IPS DF 4.7 (cell line): ENCODE data around the gene LYPD6B.

Experiments
- DNase-seq: peaks from one replicate; pipeline ENCODE4 v3.0.0-alpha.2; 2013; ENCODE audit warnings: low spot score; ENCODE audit errors: extremely low read depth

LYPD6B gene

DNA sequence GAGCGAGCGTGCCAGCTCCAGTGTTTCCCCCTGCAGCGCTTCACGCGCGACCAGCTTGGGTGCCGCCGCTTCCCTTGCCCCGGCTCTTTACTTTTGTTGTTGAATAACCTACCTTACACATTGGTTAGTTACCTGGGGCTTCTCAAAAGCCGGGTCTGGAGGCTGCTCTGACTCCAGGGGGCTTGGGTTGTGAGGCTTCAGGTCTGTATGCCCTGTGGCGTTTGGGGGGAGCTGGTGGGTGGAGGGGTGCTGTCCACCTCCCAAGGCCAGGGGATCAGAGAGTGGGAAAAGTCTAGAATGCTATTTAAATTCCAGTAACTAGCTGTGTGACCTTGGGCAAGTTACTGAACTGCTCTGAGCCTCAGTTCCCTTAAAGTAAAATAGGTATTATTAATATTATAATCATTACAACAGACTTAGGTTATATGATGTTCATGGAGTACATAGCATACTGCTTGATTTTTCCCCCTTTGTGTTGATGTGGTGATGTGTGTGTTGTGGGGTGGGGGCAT is 770 bp downstream of the LYPD6B start:
- DNase-seq, result no peak

DNA sequence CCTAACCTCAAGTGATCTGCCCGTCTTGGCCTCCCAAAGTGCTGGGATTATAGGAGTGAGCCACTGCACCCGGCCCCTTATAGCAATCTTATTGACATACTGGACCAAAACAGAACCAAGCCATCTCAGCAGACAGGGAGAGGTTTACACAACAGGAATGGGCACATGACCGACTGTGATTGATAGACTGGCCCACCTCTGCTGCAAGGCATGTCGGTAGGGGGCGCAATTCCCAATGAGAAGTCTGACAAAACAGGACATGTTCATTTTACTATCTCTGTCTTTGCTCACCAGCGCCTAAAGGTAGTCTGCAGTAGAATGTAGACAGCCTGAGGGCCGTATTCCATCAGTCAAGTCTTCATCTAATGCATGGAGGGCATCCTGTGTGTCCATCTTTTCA is 2.0 kb downstream of the LYPD6B start:
- DNase-seq, result peak; percentile 51

DNA sequence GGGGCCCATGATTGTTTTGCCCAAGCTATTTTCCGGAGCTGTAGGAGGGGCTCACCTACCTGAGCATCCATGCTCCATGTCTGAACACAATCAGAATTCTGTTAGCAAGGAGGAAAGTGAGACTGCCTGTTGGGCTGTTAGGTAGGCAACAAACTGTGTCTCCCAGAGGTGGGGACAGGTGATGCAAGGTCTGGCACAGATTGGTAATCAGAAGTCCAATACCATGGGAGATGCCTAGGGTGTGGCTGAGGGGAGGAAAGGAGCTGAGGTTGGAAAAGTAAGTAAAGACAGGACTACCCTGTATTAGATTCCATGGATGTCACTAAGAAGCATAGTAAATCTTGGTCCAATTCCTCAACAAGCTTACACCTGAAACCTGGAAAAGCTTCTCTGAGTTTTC is 3.0 kb downstream of the LYPD6B start:
- no peak for DNase-seq

DNA sequence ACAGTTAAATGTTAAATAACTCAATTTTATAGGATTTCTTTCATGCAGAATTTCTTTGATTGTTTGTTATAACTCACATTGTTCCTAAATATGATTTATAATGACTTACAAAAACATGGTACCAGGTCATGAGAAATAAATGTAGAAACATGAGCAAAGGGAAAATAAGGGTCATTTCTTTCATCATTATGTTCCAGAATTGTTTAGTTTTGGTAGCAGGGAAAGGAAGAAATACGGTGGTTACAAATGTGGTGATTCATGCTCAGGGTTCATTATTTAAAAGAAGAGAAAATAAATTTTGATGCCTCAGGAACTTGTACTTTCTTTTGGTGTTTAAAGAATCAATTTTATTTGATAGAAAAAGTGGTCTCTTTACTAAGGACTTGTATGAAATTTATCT is 4.4 kb downstream of the LYPD6B start:
- DNase-seq, result no peak

GRCh38 chr2:149044500-149044899 is 6.0 kb downstream of the LYPD6B start:
- no peak for DNase-seq

- DNase-seq, result no peak
Measured at GRCh38 chr2:149047118-149047517, 8.6 kb downstream of the LYPD6B start.

- DNase-seq, result no peak
Measured at GRCh38 chr2:149049142-149049541, 10.6 kb downstream of the LYPD6B start.

DNA sequence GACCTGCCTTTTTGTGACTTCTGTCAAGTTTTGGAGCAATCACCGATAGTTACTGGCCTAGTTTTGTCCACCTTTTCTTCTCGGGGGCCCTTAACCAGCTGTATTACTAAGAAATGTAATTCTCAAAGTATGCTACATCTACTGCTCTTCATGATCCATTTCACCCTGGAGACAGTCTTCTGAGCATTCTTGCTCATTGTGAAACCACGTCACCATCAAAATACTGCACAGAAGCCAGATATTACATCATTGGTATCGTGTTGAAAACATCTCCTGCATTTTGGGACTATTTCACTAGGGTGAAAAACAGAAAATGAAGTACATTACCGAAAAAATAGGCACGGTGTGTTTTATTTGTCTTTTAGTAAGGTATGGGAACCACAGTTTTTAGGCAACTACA is 11.7 kb downstream of the LYPD6B start:
- no peak for DNase-seq

GRCh38 chr2:149055751-149056150 is 17.3 kb downstream of the LYPD6B start:
- no peak for DNase-seq

DNA sequence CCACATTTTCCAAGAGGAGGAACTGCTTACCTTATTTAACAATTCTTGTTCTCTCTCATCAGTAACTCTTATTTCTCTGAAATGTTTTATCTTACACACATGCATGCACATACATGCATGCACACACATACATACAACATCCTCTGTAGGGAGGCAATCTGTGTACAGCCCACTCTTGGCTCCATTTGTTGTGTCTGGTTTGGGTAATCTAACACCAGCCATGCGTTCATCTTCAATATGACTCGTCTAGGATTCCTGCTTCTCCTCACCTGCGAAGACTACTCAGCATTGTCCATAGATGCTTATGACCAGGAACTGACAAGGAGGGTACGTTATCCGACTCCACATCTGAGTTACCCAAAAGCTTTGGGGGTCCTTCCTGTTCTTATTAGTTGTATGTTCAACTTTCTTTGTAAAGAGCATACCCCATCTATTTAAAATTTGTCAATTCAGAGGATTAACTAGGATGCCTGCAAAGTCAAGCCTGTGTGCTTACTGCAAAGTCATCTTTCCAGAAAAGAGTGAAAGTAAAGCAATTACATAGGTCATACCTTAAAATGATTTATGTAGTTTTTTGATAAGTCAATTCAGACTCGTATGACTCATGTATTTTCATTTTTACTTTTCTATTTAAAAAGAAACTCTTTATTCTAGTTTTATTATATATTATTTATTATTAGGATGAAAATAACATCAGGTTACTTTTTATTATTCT is 18.2 kb downstream of the LYPD6B start:
- no peak for DNase-seq

DNA sequence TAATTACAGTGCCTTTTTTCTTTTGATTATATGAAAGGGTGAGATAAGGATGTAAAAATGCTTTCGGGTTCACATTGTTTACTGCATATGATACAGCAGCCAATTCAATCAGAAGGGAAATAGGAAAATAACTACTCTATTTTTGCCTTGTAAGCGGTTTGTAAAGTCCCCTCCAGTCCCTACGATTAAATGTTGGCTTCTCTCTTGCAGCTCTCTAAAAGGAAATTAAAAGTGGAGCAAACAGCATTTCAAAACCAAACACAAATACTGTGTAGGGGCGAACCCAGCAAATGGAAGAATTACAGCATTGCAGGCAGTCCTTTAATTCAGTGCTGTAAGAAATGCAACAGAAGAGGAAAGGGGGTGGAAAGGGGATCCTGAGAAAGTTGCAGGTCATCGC is 18.9 kb downstream of the LYPD6B start:
- DNase-seq, result no peak

DNA sequence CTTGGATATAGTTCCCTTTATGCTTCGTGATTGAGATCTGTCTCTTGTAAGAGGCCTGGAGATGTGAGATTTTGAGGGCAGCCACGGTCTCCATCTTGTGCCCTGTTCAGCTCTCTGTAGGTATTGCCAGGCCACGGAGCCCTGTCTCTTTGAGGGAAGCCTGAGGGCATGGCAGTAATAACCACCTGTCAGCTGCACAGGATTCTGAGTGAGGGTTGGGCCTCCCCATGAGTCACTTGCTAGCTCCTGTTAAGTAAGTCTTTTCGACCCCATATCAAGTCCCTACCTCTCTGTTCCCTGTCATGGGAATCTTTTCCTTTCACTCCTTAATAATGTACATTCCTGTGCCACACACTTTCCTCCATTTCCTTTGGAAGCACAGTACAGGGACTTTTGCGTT is 20.4 kb downstream of the LYPD6B start:
- DNase-seq, result no peak

DNA sequence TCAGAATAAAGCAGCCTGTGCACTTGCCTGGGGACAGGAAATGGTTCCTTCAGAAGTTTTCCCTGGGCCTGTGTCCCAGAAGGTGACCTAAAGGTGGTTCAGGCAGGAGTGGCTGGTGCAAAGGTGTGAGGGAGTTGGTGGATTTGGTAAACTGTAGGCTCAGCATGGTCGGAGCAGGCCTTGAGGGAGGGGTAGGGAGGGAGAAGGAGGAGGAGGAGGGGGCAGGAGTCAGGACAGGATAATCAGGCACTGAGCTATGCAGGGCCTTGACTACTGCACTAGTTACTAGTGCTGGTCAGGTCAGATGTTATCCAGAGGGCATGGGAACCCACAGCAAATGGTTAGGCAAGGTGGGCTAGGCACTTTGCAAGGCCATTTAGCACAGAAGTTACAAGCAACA is 21.3 kb downstream of the LYPD6B start:
- no peak for DNase-seq

- no peak for DNase-seq
Measured at GRCh38 chr2:149061133-149061745, 22.7 kb downstream of the LYPD6B start.

GRCh38 chr2:149062531-149062930 is 24.0 kb downstream of the LYPD6B start:
- DNase-seq, result no peak

DNA sequence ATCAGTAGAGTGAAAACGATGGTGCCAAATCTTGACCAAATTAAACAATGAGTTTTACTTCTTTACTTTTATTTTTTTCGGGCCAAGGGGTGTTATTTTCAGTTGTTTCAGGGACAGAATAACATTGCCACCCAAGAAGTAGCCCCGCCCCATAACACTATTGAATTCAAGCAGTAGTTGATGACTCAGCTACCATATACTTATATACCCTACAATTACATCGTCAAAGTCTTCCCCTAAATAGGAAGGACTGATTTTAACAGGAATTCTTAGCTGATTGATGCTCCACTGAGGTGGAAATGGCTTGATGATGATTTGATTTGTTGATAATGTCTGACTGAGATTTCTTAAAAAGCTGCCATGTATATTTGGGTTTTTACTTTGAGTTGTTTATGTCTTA is 24.7 kb downstream of the LYPD6B start:
- DNase-seq, result no peak

DNA sequence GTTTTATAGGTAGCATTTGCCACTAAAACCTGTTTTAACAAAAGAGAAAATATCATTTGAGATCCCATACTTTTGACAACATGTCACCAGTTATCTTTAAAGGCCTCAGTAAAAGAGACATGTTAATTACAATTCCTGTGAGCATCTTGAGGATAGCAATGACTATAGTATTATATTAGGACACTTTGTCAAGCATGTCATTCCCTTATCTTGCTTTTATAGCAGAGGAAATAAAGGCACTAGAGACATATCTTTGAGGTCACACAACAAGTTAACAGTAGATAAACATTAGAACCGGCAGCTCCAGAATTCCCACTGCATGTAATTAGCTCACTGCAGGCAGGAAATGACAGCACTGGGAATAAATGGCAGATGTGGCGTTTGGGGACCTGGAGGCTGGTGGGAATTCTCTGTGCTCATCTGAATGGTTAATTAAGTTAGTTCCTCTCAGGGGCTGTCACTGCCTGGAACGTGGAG is 25.9 kb downstream of the LYPD6B start:
- no peak for DNase-seq

- no peak for DNase-seq
Measured at GRCh38 chr2:149064856-149065630, 26.5 kb downstream of the LYPD6B start.

DNA sequence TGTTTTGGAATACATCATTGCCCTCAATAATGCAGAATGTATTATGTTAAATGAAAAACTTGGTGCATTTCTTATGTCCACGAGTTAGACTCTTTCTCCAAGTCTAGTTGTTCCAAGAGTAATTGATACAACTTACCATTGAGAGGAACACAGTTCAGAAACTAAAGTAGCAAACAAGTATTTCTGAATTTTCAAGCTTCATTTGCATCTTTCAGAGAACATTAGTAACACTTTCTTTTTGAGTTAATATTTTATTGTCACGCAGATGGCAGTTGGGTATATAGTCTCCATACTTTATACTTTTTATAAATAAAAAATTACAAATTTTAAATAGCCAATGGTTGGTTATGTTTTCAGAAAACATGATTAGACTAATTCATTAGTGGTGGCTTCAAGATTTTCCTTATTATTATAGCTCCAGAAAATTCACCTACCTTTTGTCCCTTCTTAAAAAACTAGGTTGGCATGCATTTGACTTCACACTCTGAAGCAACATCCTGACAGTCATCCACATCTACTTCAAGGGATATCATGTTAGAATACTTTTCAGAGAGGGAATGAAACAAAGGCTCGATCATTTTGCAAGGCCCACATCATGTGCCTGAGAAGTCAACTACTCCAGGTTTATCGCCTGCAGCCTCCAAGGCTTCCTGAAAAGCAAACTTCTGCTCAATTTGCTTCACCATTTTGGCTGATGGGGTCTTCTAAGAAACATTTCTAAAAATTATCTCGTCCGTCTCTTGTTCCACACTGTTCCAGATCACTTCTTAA is 29.9 kb downstream of the LYPD6B start:
- no peak for DNase-seq

- no peak for DNase-seq
Measured at GRCh38 chr2:149068996-149069888, 30.7 kb downstream of the LYPD6B start.
